Retina (tissue), 1 donor: ENCODE measurements around the gene HAUS6.
A peak's percentile ranks its signal among the peaks of the same experiment; 100 is the strongest.
"Not testable (repeated sequence)": the region's sequence is repeated elsewhere in the genome, so short reads cannot be mapped to it uniquely, and the experiment has no call there.

Experiments used
- DNase-seq: peaks from one replicate; pipeline ENCODE4 v3.0.0-alpha.2; 2016

Gene HAUS6

GRCh38 chr9:19102631-19103345, at the start of gene HAUS6:
Gene HAUS6, minus strand, starts transcription at chr9:19102904. Its CDS starts 253 bp downstream, at chr9:19102651.
- DNase-seq, result peak; percentile 99

- DNase-seq, result not testable (repeated sequence)
Observed at GRCh38 chr9:19152160-19152498, 49.4 kb upstream of the HAUS6 start.

- DNase-seq, result no peak
Observed at GRCh38 chr9:19151425-19152159, 48.9 kb upstream of the HAUS6 start.

- DNase-seq, result no peak
Observed at GRCh38 chr9:19149230-19149629, 46.5 kb upstream of the HAUS6 start.

GRCh38 chr9:19148187-19148586, 45.5 kb upstream of the HAUS6 start:
- DNase-seq, result no peak

GRCh38 chr9:19146441-19147024, 43.8 kb upstream of the HAUS6 start:
- DNase-seq, result no peak

GRCh38 chr9:19145881-19146280, 43.2 kb upstream of the HAUS6 start:
- DNase-seq, result no peak

GRCh38 chr9:19140259-19140658, 37.6 kb upstream of the HAUS6 start:
- no peak for DNase-seq

- DNase-seq, result no peak
Observed at GRCh38 chr9:19138084-19138483, 35.4 kb upstream of the HAUS6 start.

GRCh38 chr9:19137282-19137681, 34.6 kb upstream of the HAUS6 start:
- DNase-seq, result no peak

- no peak for DNase-seq
Observed at GRCh38 chr9:19136129-19136528, 33.4 kb upstream of the HAUS6 start.

GRCh38 chr9:19133549-19134345, 31.0 kb upstream of the HAUS6 start:
- DNase-seq, result no peak

- DNase-seq, result peak; percentile 46
Observed at GRCh38 chr9:19130436-19130835, 27.7 kb upstream of the HAUS6 start.

- DNase-seq, result peak; percentile 72
Observed at GRCh38 chr9:19127871-19128500, 25.3 kb upstream of the HAUS6 start.

GRCh38 chr9:19124430-19124793, 21.7 kb upstream of the HAUS6 start:
- DNase-seq, result no peak

- no peak for DNase-seq
Observed at GRCh38 chr9:19122490-19123042, 19.9 kb upstream of the HAUS6 start.

- no peak for DNase-seq
Observed at GRCh38 chr9:19120877-19121276, 18.2 kb upstream of the HAUS6 start.

- DNase-seq, result no peak
Observed at GRCh38 chr9:19119801-19120440, 17.2 kb upstream of the HAUS6 start.

GRCh38 chr9:19119246-19119645, 16.5 kb upstream of the HAUS6 start:
- DNase-seq, result no peak

GRCh38 chr9:19117039-19117716, 14.5 kb upstream of the HAUS6 start:
- no peak for DNase-seq

GRCh38 chr9:19116107-19116790, 13.5 kb upstream of the HAUS6 start:
- DNase-seq, result no peak
